H9 (cell line): ENCODE measurements around the gene KCNH1. TPM values are rescaled to one million over a fixed set of nuclear protein-coding genes. Genes with fewer than 3 reads are reported as not detected.

ENCODE experiments used
- DNase-seq: peaks from one replicate; pipeline ENCODE4 v3.0.0-alpha.2; 2017
- H2AFZ ChIP-seq: one replicate; pipeline ENCODE4 v1.6.1; 2013; ENCODE audit warnings: mild to moderate bottlenecking, low read length, control low read depth, moderate library complexity
- H2AK5ac ChIP-seq: 2 replicates; pipeline ENCODE4 v1.6.1; 2013; ENCODE audit warnings: low read length, control low read depth, mixed read lengths; ENCODE audit not compliant: insufficient read length
- H2BK120ac ChIP-seq: one replicate; pipeline ENCODE4 v1.6.1; 2013; ENCODE audit warnings: low read depth, mild to moderate bottlenecking, low read length, control low read depth, inconsistent platforms; ENCODE audit not compliant: poor library complexity, severe bottlenecking
- H2BK12ac ChIP-seq: 2 replicates; pipeline ENCODE4 v1.6.1; 2013; ENCODE audit warnings: low read length, control low read depth, mixed read lengths, low read depth; ENCODE audit not compliant: insufficient read length
- H2BK15ac ChIP-seq: 2 replicates; pipeline ENCODE4 v1.6.1; 2013; ENCODE audit warnings: low read depth, low read length, control low read depth
- H2BK20ac ChIP-seq: one replicate; pipeline ENCODE4 v1.6.1; 2013; ENCODE audit warnings: low read depth, mild to moderate bottlenecking, low read length, control low read depth, inconsistent platforms; ENCODE audit not compliant: poor library complexity, severe bottlenecking
- H2BK5ac ChIP-seq: 2 replicates; pipeline ENCODE4 v1.6.1; 2013; ENCODE audit warnings: low read length, control low read depth, mixed read lengths; ENCODE audit not compliant: insufficient read length
- H3K14ac ChIP-seq: 2 replicates; pipeline ENCODE4 v1.6.1; 2013; ENCODE audit warnings: low read length, control low read depth; ENCODE audit not compliant: insufficient read depth
- H3K18ac ChIP-seq: 2 replicates; pipeline ENCODE4 v1.6.1; 2013; ENCODE audit warnings: low read depth, mild to moderate bottlenecking, mixed read lengths, low read length, control low read depth; ENCODE audit not compliant: insufficient read length
- H3K23ac ChIP-seq: 2 replicates; pipeline ENCODE4 v1.6.1; 2013; ENCODE audit warnings: low read length, control low read depth, mixed read lengths, low read depth; ENCODE audit not compliant: insufficient read length
- H3K23me2 ChIP-seq: 2 replicates; pipeline ENCODE4 v1.6.1; 2013; ENCODE audit warnings: low read depth, mild to moderate bottlenecking, mixed read lengths, low read length, control low read depth; ENCODE audit not compliant: insufficient read length, poor library complexity, severe bottlenecking
- H3K27ac ChIP-seq: 2 replicates; pipeline ENCODE4 v1.5.1; 2013; ENCODE audit warnings: low read length, control low read depth, mixed read lengths, low read depth; ENCODE audit not compliant: insufficient read length
- H3K27me3 ChIP-seq: 2 replicates; pipeline ENCODE4 v1.6.1; 2013; ENCODE audit warnings: low read length, control low read depth, inconsistent platforms; ENCODE audit not compliant: insufficient read depth
- H3K4ac ChIP-seq: 2 replicates; pipeline ENCODE4 v1.6.1; 2013; ENCODE audit warnings: low read depth, mild to moderate bottlenecking, control low read depth, inconsistent platforms, low read length, moderate library complexity
- H3K4me1 ChIP-seq: 2 replicates; pipeline ENCODE4 v1.6.1; 2013; ENCODE audit warnings: low read length, control low read depth, inconsistent platforms; ENCODE audit not compliant: insufficient read depth
- H3K4me2 ChIP-seq: 2 replicates; pipeline ENCODE4 v1.6.1; 2013; ENCODE audit warnings: low read length, control low read depth, mixed read lengths; ENCODE audit not compliant: insufficient read length, insufficient read depth
- H3K56ac ChIP-seq: 2 replicates; pipeline ENCODE4 v1.6.1; 2013; ENCODE audit warnings: low read depth, mild to moderate bottlenecking, mixed read lengths, low read length, control low read depth; ENCODE audit not compliant: insufficient read length
- H3K79me1 ChIP-seq: 2 replicates; pipeline ENCODE4 v1.6.1; 2013; ENCODE audit warnings: low read depth, mild to moderate bottlenecking, moderate library complexity, low read length, control low read depth, inconsistent platforms; ENCODE audit not compliant: insufficient read depth, poor library complexity, severe bottlenecking
- H3K79me2 ChIP-seq: 2 replicates; pipeline ENCODE4 v1.6.1; 2013; ENCODE audit warnings: low read length, control low read depth, inconsistent platforms; ENCODE audit not compliant: insufficient read depth
- H3K9ac ChIP-seq: 2 replicates; pipeline ENCODE4 v1.6.1; 2013; ENCODE audit warnings: low read length, control low read depth, mixed read lengths; ENCODE audit not compliant: insufficient read length; ENCODE audit errors: extremely low read depth
- H3K9me3 ChIP-seq: one replicate; pipeline ENCODE4 v1.6.1; 2013; ENCODE audit warnings: low read depth, low read length, inconsistent platforms; ENCODE audit not compliant: control insufficient read depth
- H3T11ph ChIP-seq: one replicate; pipeline ENCODE4 v1.6.1; 2013; ENCODE audit warnings: mild to moderate bottlenecking, low read length, control low read depth, inconsistent platforms
- H4K20me1 ChIP-seq: one replicate; pipeline ENCODE4 v1.6.1; 2013; ENCODE audit not compliant: control insufficient read depth, insufficient read length, insufficient read depth
- H4K5ac ChIP-seq: 2 replicates; pipeline ENCODE4 v1.6.1; 2013; ENCODE audit warnings: low read depth, mild to moderate bottlenecking, mixed read lengths, low read length, control low read depth; ENCODE audit not compliant: insufficient read length
- H4K8ac ChIP-seq: replicated peaks from 2 replicates; pipeline ENCODE4 v1.6.1; 2013; ENCODE audit warnings: low read length, control low read depth, mixed read lengths, low read depth; ENCODE audit not compliant: insufficient read length
- H4K91ac ChIP-seq: 2 replicates; pipeline ENCODE4 v1.6.1; 2013; ENCODE audit warnings: low read depth, mild to moderate bottlenecking, moderate library complexity, mixed read lengths, low read length, control low read depth; ENCODE audit not compliant: insufficient read length
- H3K27ac Mint-ChIP-seq, 3 experiments: 2 replicates in 2 of 3; 3 replicates in 1 of 3; pipeline ENCODE4 v1.8.0; 2020 to 2021; ENCODE audit warnings: mixed read lengths in 3 of 3, mild to moderate bottlenecking in 1 of 3, moderate library complexity in 1 of 3
- H3K27me3 Mint-ChIP-seq: 2 replicates; pipeline ENCODE4 v1.8.0; 2021; ENCODE audit warnings: low read depth, mild to moderate bottlenecking, moderate library complexity, mixed read lengths
- H3K36me3 Mint-ChIP-seq, 3 experiments: 2 replicates in 2 of 3; 3 replicates in 1 of 3; pipeline ENCODE4 v1.8.0; 2020 to 2021; ENCODE audit warnings: low read depth in 3 of 3, mixed read lengths in 3 of 3; ENCODE audit not compliant: insufficient read depth in 1 of 3
- H3K4me1 Mint-ChIP-seq, 2 experiments: 2 replicates each; pipeline ENCODE4 v1.8.0; 2020; ENCODE audit warnings: mixed read lengths in 2 of 2
- H3K4me3 Mint-ChIP-seq, 2 experiments: 2 replicates in 1 of 2; 3 replicates in 1 of 2; pipeline ENCODE4 v1.8.0; 2020 to 2021; ENCODE audit warnings: mild to moderate bottlenecking in 2 of 2, mixed read lengths in 2 of 2, moderate library complexity in 1 of 2
- H3K9me3 Mint-ChIP-seq, 2 experiments: 2 replicates in 1 of 2; 3 replicates in 1 of 2; pipeline ENCODE4 v1.8.0; 2020; ENCODE audit warnings: mild to moderate bottlenecking in 2 of 2, mixed read lengths in 2 of 2, moderate library complexity in 1 of 2
- CTCF ChIP-seq: fragments of 200-600 bp; sonication (generic); conservative IDR thresholded peaks from 3 replicates; pipeline ENCODE4 v1.8.0; 2021; ENCODE audit warnings: antibody characterized with exemption, mild to moderate bottlenecking
- WGBS: extraction: QIAGEN DNeasy Blood & Tissue Kit; methylation state at CpG from one replicate; pipeline ENCODE4 v1.1.7; 2013; ENCODE audit warnings: missing lambda C conversion rate, low lambda C conversion rate, mixed read lengths; ENCODE audit not compliant: insufficient read length; ENCODE audit errors: extremely low coverage; 5-methylcytosine and 5-hydroxymethylcytosine counted together
- total RNA-seq: library from RNA; stranded (reverse); gene quantifications from 2 replicates; pipeline ENCODE4 v1.2.1, GENCODE V29; 2021

Gene KCNH1
- total RNA-seq, 1 experiment from 2014 or later, result 0.11 TPM

GRCh38 chr1:210781652-210782051 is 352.3 kb downstream of the KCNH1 start:
- Histone ChIP-seq H4K8ac (no peak overlapping the region), H3K23ac (no peak overlapping the region), H3K27me3 (no peaks in the 10 kb centered on the region), H3K4me1 (no peaks in the 10 kb centered on the region), H3K14ac (no peak overlapping the region), H3K18ac (no peak overlapping the region), H4K91ac (no peak overlapping the region), H2AK5ac (no peak overlapping the region), H3K4ac (no peak overlapping the region), H3K9me3 (no peaks in the 10 kb centered on the region), H4K5ac (no peak overlapping the region), H4K20me1 (no peaks in the 10 kb centered on the region), H2BK12ac (no peak overlapping the region), H3K56ac (no peak overlapping the region), H2BK15ac (no peak overlapping the region), H2AFZ (no peak overlapping the region), H2BK5ac (no peak overlapping the region), H3K79me1 (no peaks in the 10 kb centered on the region), H2BK20ac (no peak overlapping the region), H3K79me2 (no peaks in the 10 kb centered on the region), H3K9ac (no peak overlapping the region), H3K4me2 (no peak overlapping the region), H3K23me2 (no peaks in the 10 kb centered on the region), H2BK120ac (no peak overlapping the region), H3K27ac (no peak overlapping the region), H3T11ph (no peak overlapping the region)
- Mint-ChIP-seq H3K9me3 (no peaks in the 10 kb centered on the region), H3K27ac (no peak overlapping the region), H3K36me3 (no peaks in the 10 kb centered on the region), H3K4me1 (0 out of 4 replicates have a peak, but pooled peaks cover 0 to 6% of the 10 kb centered on the region in 2 experiments), H3K4me3 (no peak overlapping the region), H3K27me3 (no peaks in the 10 kb centered on the region; the same call in none of the 2 replicates)
- no peak for DNase-seq
- WGBS, result no CpG with 5 or more reads among the region's 5 CpGs
- no peak for TF ChIP-seq CTCF
